IPS-20b (cell line): ENCODE results near the gene NSL1.

Experiments
- H3K27ac ChIP-seq: one replicate; pipeline ENCODE4 v1.5.1; 2013; ENCODE audit warnings: low read length
- H3K27me3 ChIP-seq: 2 replicates; pipeline ENCODE4 v1.6.1; 2013; ENCODE audit warnings: mild to moderate bottlenecking, low read length, inconsistent platforms; ENCODE audit not compliant: insufficient read depth
- H3K36me3 ChIP-seq: 2 replicates; pipeline ENCODE4 v1.6.1; 2013; ENCODE audit warnings: low read depth, mild to moderate bottlenecking, inconsistent platforms, low read length, moderate library complexity; ENCODE audit not compliant: insufficient read depth
- H3K4me1 ChIP-seq: 2 replicates; pipeline ENCODE4 v1.6.1; 2013; ENCODE audit warnings: mild to moderate bottlenecking, control low read depth, inconsistent platforms, low read length, moderate library complexity; ENCODE audit not compliant: insufficient read depth
- H3K4me3 ChIP-seq: 2 replicates; pipeline ENCODE4 v1.5.1; 2013; ENCODE audit warnings: mild to moderate bottlenecking, low read length, inconsistent platforms
- H3K9ac ChIP-seq: 2 replicates; pipeline ENCODE4 v1.6.1; 2013; ENCODE audit warnings: low read depth, mild to moderate bottlenecking, inconsistent platforms, low read length, moderate library complexity
- H3K9me3 ChIP-seq: 2 replicates; pipeline ENCODE4 v1.6.1; 2013; ENCODE audit warnings: mild to moderate bottlenecking, low read depth, low read length, inconsistent platforms; ENCODE audit not compliant: insufficient read depth

Gene NSL1

DNA sequence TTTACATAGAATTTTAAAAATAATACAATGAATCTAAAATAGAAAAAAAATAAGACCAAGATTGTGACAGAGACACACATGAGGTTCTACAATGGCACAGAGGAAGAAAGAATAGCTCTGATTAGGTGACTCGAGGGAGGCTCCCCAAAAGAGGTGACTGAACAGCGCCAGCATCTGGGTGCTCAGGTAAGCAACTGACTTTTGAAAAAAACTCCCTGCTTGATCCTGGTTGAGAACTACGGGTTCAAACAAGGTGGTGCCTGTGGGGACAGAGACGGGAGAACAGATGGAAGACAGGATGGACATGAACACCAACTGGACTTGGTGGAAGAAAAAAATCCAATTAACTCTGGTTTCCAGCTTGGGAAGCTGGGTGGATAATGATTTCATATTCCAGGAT lies 114.4 kb downstream of the NSL1 start:
- H3K27me3 ChIP-seq: no peaks in the 10 kb centered on the region
- no peaks in the 10 kb centered on the region for H3K4me1 ChIP-seq
- H3K9ac ChIP-seq: no peak overlapping the region

More for the DNA sequence above, 114.4 kb downstream of the NSL1 start:
- no peak overlapping the region for H3K27ac ChIP-seq
- no peak overlapping the region for H3K4me3 ChIP-seq
- H3K9me3 ChIP-seq: no peaks in the 10 kb centered on the region
- no peaks in the 10 kb centered on the region for H3K36me3 ChIP-seq
